Bronchial epithelial cell (primary cell): ENCODE results near the gene CSMD2. TPM values are rescaled to one million over a fixed set of nuclear protein-coding genes. Genes with fewer than 3 reads are reported as not detected.
A peak's percentile ranks its signal among the peaks of the same experiment; 100 is the strongest.

Experiments used
- DNase-seq: peaks from one replicate; pipeline ENCODE4 v3.0.0-alpha.2; 2010; ENCODE audit warnings: low read depth
- FAIRE-seq: peaks from 2 replicates; lab custom pipeline; 2011; peaks lifted over from hg19 to GRCh38; lab: Jason Lieb, UNC
- H3K27me3 ChIP-seq: 2 replicates; pipeline ENCODE4 v1.5.1; 2011; ENCODE audit warnings: low read length; ENCODE audit not compliant: control insufficient read depth, insufficient read depth
- H3K36me3 ChIP-seq: 2 replicates; pipeline ENCODE4 v1.5.1; 2011; ENCODE audit warnings: low read length; ENCODE audit not compliant: control insufficient read depth, insufficient read depth
- H3K4me3 ChIP-seq: 2 replicates; pipeline ENCODE4 v1.5.1; 2011; ENCODE audit warnings: mild to moderate bottlenecking, low read depth, low read length, control low read depth
- total RNA-seq: library from RNA; depleted of rRNA; stranded (reverse); fragments of >200 nt; gene quantifications from 2 replicates; pipeline ENCODE4 v1.2.1, GENCODE V29; 2014
- TF ChIP-seq, protein P1 (sequence below): IDR thresholded peaks from 2 replicates; pipeline ENCODE4 v1.5.1; 2011; ENCODE audit warnings: mild to moderate bottlenecking, moderate library complexity, low read length, control low read depth, inconsistent platforms; ENCODE audit not compliant: insufficient read depth, severe bottlenecking

Gene CSMD2
- total RNA-seq, 1 donor from 2014 or later: not detected

- FAIRE-seq (no peak), DNase-seq (peak; percentile 71)
- no peak overlapping the region for H3K4me3 ChIP-seq
- TF ChIP-seq, protein P1, sequence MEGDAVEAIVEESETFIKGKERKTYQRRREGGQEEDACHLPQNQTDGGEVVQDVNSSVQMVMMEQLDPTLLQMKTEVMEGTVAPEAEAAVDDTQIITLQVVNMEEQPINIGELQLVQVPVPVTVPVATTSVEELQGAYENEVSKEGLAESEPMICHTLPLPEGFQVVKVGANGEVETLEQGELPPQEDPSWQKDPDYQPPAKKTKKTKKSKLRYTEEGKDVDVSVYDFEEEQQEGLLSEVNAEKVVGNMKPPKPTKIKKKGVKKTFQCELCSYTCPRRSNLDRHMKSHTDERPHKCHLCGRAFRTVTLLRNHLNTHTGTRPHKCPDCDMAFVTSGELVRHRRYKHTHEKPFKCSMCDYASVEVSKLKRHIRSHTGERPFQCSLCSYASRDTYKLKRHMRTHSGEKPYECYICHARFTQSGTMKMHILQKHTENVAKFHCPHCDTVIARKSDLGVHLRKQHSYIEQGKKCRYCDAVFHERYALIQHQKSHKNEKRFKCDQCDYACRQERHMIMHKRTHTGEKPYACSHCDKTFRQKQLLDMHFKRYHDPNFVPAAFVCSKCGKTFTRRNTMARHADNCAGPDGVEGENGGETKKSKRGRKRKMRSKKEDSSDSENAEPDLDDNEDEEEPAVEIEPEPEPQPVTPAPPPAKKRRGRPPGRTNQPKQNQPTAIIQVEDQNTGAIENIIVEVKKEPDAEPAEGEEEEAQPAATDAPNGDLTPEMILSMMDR: peak; percentile 99
- H3K36me3 ChIP-seq: no peaks in the 10 kb centered on the region
- H3K27me3 ChIP-seq: no peaks in the 10 kb centered on the region
These were observed 531.8 kb downstream of the CSMD2 start for GRCh38 chr1:33633019-33633801.

DNA sequence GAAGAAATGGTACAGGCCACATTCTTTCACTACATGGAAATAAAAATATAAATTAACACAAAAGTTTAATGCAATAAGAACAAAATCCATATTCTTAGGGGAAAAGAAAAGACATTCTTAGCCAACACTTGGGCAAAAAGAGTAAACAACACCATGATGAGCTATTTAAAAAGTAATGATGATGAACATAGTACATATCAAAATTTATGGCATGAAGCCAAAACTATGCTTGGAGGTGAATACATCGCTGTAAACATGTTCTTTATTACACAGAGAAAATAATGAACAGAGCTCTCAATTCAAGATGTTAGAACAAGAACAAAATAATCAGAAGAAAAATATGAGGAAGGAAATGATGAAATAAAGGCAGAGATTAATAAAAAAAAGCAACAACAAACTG is 534.3 kb downstream of the CSMD2 start:
- Histone ChIP-seq H3K36me3 (no peaks in the 10 kb centered on the region), H3K4me3 (no peak overlapping the region), H3K27me3 (no peaks in the 10 kb centered on the region)
- DNase-seq (no peak), FAIRE-seq (no peak)
- TF ChIP-seq, protein P1: no peak

DNA sequence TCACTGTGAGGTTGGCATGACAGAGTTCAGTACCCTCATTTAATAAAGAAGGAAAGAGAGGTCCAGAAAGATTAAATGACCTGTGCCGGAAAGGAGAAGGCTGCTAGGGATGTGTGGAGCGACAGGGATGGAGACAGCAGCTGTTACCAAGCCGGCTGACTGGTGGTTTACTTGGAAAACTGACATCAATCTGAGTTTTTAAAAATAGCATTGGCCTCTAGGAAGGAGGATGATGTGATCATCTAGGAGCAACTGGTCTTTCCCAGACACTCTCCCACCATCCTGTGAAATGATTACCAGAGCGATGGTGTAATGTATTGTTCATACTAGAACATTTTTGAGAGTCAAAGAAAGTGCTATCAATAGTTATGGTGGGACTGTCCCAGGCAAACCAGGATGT is 538.2 kb downstream of the CSMD2 start:
- TF ChIP-seq, protein P1: no peak
- H3K27me3 ChIP-seq: no peaks in the 10 kb centered on the region
- FAIRE-seq (no peak), DNase-seq (no peak)
- no peak overlapping the region for H3K4me3 ChIP-seq
- no peaks in the 10 kb centered on the region for H3K36me3 ChIP-seq

DNA sequence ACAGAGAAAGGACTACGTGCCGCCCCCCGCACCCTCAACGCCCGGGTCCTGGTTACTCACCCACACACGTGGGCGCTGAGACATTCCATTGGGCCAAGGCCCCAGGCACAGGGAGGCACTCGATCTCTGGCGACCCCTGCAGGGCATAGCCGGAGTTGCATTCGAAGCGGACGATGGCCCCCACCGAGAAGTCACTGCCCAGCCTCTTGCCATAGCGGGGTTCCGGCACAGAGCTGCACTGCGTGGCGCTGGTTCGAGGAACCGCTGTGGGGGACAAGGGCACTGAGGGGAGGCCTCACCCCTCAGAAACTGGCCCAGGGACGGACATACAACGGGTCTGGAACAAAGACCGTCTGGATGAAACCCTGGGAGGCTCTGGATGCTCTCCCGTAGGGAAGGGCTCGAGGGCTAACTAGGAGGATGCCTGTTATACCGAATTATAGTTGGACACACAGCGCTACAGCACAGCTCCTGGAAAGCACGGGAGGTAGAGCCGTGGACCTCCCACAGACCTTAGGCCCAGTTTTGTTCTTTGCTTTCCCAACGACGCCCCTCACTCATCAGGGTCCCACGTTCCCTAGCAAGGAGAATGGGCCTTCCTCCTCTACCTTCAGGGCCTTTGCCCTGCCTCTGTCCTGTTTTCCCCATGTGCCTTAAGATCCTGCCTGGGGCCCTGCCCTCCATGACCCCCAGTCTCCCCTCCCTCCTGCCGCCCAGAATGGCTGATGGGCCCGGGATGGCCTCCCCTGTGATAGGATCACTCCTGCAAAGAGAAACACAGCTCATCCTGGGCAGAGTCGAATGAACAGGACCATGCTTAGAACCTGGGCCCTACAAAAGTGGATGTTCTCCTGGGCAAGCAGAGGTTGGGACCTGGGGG is 539.8 kb downstream of the CSMD2 start:
- H3K4me3 ChIP-seq: no peak overlapping the region
- no peak for DNase-seq
- no peak for FAIRE-seq
- TF ChIP-seq, protein P1: peak; percentile 1
- no peaks in the 10 kb centered on the region for H3K27me3 ChIP-seq
- no peaks in the 10 kb centered on the region for H3K36me3 ChIP-seq

DNA sequence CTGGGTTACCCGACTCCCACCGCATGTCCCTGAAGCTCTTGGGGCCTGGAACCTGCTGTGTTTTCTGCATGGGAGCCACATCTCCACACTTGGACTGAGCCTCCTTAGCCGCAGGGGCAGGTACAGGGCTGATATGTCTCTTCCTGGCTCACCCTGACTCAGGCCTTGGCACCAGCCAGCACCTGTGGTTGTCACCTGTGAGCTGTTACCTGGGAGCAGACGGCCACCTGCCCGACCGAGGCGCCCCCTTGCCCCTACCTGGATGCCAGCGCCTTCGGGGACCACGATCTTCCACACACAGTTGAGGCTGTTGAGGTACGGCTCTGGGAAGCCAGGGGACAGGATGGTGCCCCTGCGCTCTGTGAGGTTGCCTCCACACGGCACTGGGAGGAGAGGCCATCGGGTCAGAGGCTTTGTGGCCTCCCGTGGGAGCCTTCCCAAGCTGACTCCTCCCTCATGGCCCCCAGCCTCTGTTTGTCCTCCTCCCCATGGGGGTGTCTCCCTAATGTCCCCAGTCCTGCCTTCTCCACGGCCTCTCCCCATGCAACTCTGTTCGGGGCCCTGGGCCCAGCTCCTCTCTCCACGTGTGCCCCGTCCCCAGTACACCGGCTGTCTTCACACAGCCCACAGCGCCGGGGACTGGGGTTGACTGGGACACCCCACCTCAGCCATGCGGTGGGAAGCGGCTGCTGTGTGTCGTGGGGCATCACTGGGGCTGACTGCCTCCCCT is 540.6 kb downstream of the CSMD2 start:
- Histone ChIP-seq H3K27me3 (no peaks in the 10 kb centered on the region), H3K4me3 (no peak overlapping the region), H3K36me3 (no peaks in the 10 kb centered on the region)
- TF ChIP-seq, protein P1: no peak
- FAIRE-seq: no peak
- DNase-seq: no peak
